Peyer's patch (tissue), 4 donors: Measurements from ENCODE around the gene ADAMTSL2.

ENCODE experiments used
- CTCF ChIP-seq, 6 experiments: fragments of 450-650 bp in 4 of 6; fragments of 200-600 bp in 2 of 6; sonication (generic) in 1 of 6; IDR thresholded peaks; one replicate each; pipeline ENCODE4 v1.5.1; 2017 to 2019; ENCODE audit warnings: antibody characterized with exemption in 6 of 6, mild to moderate bottlenecking in 3 of 6, moderate library complexity in 1 of 6
- POLR2A ChIP-seq, 2 donors: fragments of 450-650 bp; IDR thresholded peaks; one replicate each; pipeline ENCODE4 v1.5.1; 2017; ENCODE audit warnings: antibody characterized with exemption in 2 of 2, mild to moderate bottlenecking in 2 of 2, moderate library complexity in 2 of 2

GRCh38 chr9:133582501-133583045 is 48.1 kb downstream of the ADAMTSL2 start:
- TF ChIP-seq CTCF (IDR thresholded peaks at IDR 0.05) (no peak), POLR2A (IDR thresholded peaks at IDR 0.05) (no peak)
